CD8-positive, alpha-beta memory T cell (primary cell): ENCODE results near the gene PTPRM. TPM values are rescaled to one million over a fixed set of nuclear protein-coding genes. Genes with fewer than 3 reads are reported as not detected.

Experiments used
- CTCF ChIA-PET: fragments of 350-600 bp; sonication (Branson Sonifier 250); formaldehyde crosslinking; loops from one replicate; lab custom pipeline; 2021; ENCODE audit warnings: antibody characterized with exemption; lab: Charles Lee
- POLR2A ChIA-PET: fragments of 350-600 bp; sonication (Branson Sonifier 250); formaldehyde crosslinking; loops from one replicate; lab custom pipeline; 2021; ENCODE audit warnings: antibody characterized with exemption; lab: Charles Lee
- DNase-seq, 5 donors: peaks; one replicate each; pipeline versions ENCODE4 v3.0.0 to v3.0.0-alpha.2; 2020 to 2022; ENCODE audit warnings: mixed read lengths in 1 of 5
- H3K27ac ChIP-seq: one replicate; pipeline ENCODE4 v1.7.0; 2013; ENCODE audit warnings: low read depth, mild to moderate bottlenecking, low read length, moderate library complexity
- H3K27me3 ChIP-seq: 2 replicates; pipeline ENCODE4 v1.7.0; 2013; ENCODE audit warnings: low read length, mild to moderate bottlenecking; ENCODE audit not compliant: insufficient read depth, poor library complexity, severe bottlenecking
- H3K36me3 ChIP-seq: 2 replicates; pipeline ENCODE4 v1.7.0; 2013; ENCODE audit warnings: mild to moderate bottlenecking, low read length, moderate library complexity; ENCODE audit not compliant: insufficient read depth
- H3K4me1 ChIP-seq: 2 replicates; pipeline ENCODE4 v1.7.0; 2013; ENCODE audit warnings: mild to moderate bottlenecking, low read length, moderate library complexity; ENCODE audit not compliant: insufficient read depth
- H3K4me3 ChIP-seq: 2 replicates; pipeline ENCODE4 v1.7.0; 2013; ENCODE audit warnings: mild to moderate bottlenecking, low read length
- H3K9me3 ChIP-seq: 2 replicates; pipeline ENCODE4 v1.7.0; 2013; ENCODE audit warnings: mild to moderate bottlenecking, low read length
- H3K27ac Mint-ChIP-seq, 8 donors: one replicate each; pipeline ENCODE4 v1.8.0; 2020 to 2021; ENCODE audit warnings: mixed read lengths in 8 of 8, mild to moderate bottlenecking in 6 of 8, inconsistent platforms in 3 of 8, moderate library complexity in 3 of 8
- H3K27me3 Mint-ChIP-seq, 2 donors: one replicate each; pipeline ENCODE4 v1.8.0; 2020 to 2021; ENCODE audit warnings: mixed read lengths in 2 of 2, mild to moderate bottlenecking in 1 of 2, moderate library complexity in 1 of 2
- H3K36me3 Mint-ChIP-seq, 3 donors: one replicate each; pipeline ENCODE4 v1.8.0; 2020 to 2021; ENCODE audit warnings: mixed read lengths in 3 of 3, inconsistent platforms in 1 of 3, mild to moderate bottlenecking in 1 of 3
- H3K4me1 Mint-ChIP-seq, 3 donors: one replicate each; pipeline ENCODE4 v1.8.0; 2020 to 2021; ENCODE audit warnings: mixed read lengths in 3 of 3, inconsistent platforms in 1 of 3, mild to moderate bottlenecking in 1 of 3
- H3K4me3 Mint-ChIP-seq, 7 donors: one replicate each; pipeline ENCODE4 v1.8.0; 2020 to 2021; ENCODE audit warnings: mixed read lengths in 7 of 7, mild to moderate bottlenecking in 6 of 7, moderate library complexity in 4 of 7, inconsistent platforms in 2 of 7
- H3K9me3 Mint-ChIP-seq, 5 donors: one replicate each; pipeline ENCODE4 v1.8.0; 2020 to 2022; ENCODE audit warnings: mixed read lengths in 5 of 5, mild to moderate bottlenecking in 3 of 5, moderate library complexity in 2 of 5, inconsistent platforms in 1 of 5
- polyA plus RNA-seq: library from polyadenylated mRNA; unstranded; fragments of 300-500 nt; fragmentation: Illumina TruSeq; gene quantifications from one replicate; pipeline ENCODE4 v1.2.3, GENCODE V29; 2021
- total RNA-seq, 2 experiments: library from RNA; stranded (reverse); gene quantifications; one replicate each; pipeline ENCODE4 v1.2.3, GENCODE V29; 2021

Gene PTPRM
- total and polyA plus RNA-seq, 3 experiments from 2014 or later = 3.9 to 7.4 (median 5.3) TPM

- Mint-ChIP-seq H3K27me3 (no peaks in the 10 kb centered on the region), H3K9me3 (no peaks in the 10 kb centered on the region), H3K4me1 (no peaks in the 10 kb centered on the region), H3K27ac (no peak overlapping the region), H3K4me3 (no peak overlapping the region), H3K36me3 (no peaks in the 10 kb centered on the region)
- no peak overlapping the region for H3K4me3 ChIP-seq
- no peaks in the 10 kb centered on the region for H3K27me3 ChIP-seq
- no peak for DNase-seq
- POLR2A ChIA-PET = no interaction called here
- no peak overlapping the region for H3K27ac ChIP-seq
- CTCF ChIA-PET = no interaction called here
- no peaks in the 10 kb centered on the region for H3K9me3 ChIP-seq
- no peaks in the 10 kb centered on the region for H3K36me3 ChIP-seq
- no peaks in the 10 kb centered on the region for H3K4me1 ChIP-seq
Measured at GRCh38 chr18:8359481-8359880, 792.4 kb downstream of the PTPRM start.

DNA sequence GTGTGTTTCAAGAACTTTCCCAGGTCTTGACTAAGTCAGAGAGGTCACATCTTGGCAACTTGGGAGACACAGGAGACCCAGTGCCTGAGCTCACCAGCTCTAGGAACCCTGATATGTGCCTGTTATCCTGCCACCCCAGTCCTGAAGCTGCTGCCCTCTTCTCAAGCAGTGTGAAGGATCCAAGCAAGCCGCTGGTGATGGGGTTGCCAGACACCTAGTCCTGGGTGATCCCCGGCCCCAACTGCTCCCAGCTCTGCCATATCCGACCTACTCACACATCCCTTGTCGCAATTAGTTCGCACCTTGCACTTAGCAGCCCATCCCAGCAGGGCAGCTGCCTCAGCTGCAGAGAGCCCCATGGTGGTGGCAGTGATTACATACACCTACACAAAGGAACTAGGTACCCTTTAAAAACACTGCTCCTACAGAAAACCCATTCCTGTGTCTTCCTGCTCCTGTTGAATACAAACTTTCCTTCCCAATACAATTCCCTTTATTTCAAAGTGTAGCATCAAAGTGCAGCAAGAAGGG is 794.9 kb downstream of the PTPRM start:
- no peak overlapping the region for H3K4me3 ChIP-seq
- no peak overlapping the region for H3K27ac ChIP-seq
- no peaks in the 10 kb centered on the region for H3K4me1 ChIP-seq
- no peaks in the 10 kb centered on the region for H3K36me3 ChIP-seq
- DNase-seq = no peak
- Mint-ChIP-seq H3K4me1 (peaks cover 0 to 2% (median 0%) of the 10 kb centered on the region in 3 donors), H3K9me3 (no peaks in the 10 kb centered on the region), H3K27me3 (peaks cover 10% of the 10 kb centered on the region in 2 donors), H3K4me3 (no peak overlapping the region), H3K36me3 (no peaks in the 10 kb centered on the region), H3K27ac (no peak overlapping the region)
- H3K9me3 ChIP-seq = no peaks in the 10 kb centered on the region
- POLR2A ChIA-PET = no interaction called here
- CTCF ChIA-PET = no interaction called here
- H3K27me3 ChIP-seq = no peaks in the 10 kb centered on the region

GRCh38 chr18:8362863-8363262 is 795.7 kb downstream of the PTPRM start:
- Histone ChIP-seq H3K9me3 (no peaks in the 10 kb centered on the region), H3K4me1 (no peaks in the 10 kb centered on the region), H3K27me3 (no peaks in the 10 kb centered on the region), H3K36me3 (no peaks in the 10 kb centered on the region), H3K27ac (no peak overlapping the region), H3K4me3 (no peak overlapping the region)
- Mint-ChIP-seq H3K4me3 (no peak overlapping the region), H3K27me3 (peaks cover 13% of the 10 kb centered on the region in 2 donors), H3K36me3 (no peaks in the 10 kb centered on the region), H3K4me1 (peaks cover 0 to 4% (median 0%) of the 10 kb centered on the region in 3 donors), H3K27ac (no peak overlapping the region), H3K9me3 (no peaks in the 10 kb centered on the region)
- POLR2A ChIA-PET = no interaction called here
- no peak for DNase-seq
- CTCF ChIA-PET = interaction anchor here (1.5 kb wide), 1 partner anchor 13 kb away, joined by 6 read pairs; no protein-coding TSS in a partner anchor

DNA sequence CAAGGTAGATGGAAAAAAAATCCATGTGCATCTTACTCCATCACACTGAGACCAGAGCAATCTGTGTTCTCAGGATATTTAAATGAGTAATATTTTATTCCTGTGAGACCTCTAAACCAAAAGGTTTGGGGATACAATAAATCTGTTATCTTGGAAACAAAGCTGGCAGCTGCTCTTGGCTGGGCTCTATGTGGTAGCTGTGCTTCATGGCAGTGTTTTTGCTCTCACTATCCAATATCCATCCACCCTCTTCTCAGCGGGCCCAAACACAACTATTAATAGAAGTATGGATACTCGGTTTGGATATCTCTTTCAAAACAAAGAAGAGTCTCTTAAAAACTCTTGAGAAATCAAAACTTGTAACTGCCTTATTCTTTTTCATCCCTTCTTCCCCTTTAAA is 797.3 kb downstream of the PTPRM start:
- Histone ChIP-seq H3K4me1 (no peaks in the 10 kb centered on the region), H3K4me3 (no peak overlapping the region), H3K9me3 (no peaks in the 10 kb centered on the region), H3K36me3 (no peaks in the 10 kb centered on the region), H3K27ac (no peak overlapping the region), H3K27me3 (no peaks in the 10 kb centered on the region)
- Mint-ChIP-seq H3K4me1 (peaks cover 0 to 4% (median 0%) of the 10 kb centered on the region in 3 donors), H3K27ac (no peak overlapping the region), H3K4me3 (no peak overlapping the region), H3K27me3 (peaks cover 18 to 19% of the 10 kb centered on the region in 2 donors), H3K36me3 (no peaks in the 10 kb centered on the region), H3K9me3 (no peaks in the 10 kb centered on the region)
- CTCF ChIA-PET = interaction anchor here (1.5 kb wide), 1 partner anchor 15 kb away, joined by 6 read pairs; no protein-coding TSS in a partner anchor
- POLR2A ChIA-PET = no interaction called here
- DNase-seq = no peak

DNA sequence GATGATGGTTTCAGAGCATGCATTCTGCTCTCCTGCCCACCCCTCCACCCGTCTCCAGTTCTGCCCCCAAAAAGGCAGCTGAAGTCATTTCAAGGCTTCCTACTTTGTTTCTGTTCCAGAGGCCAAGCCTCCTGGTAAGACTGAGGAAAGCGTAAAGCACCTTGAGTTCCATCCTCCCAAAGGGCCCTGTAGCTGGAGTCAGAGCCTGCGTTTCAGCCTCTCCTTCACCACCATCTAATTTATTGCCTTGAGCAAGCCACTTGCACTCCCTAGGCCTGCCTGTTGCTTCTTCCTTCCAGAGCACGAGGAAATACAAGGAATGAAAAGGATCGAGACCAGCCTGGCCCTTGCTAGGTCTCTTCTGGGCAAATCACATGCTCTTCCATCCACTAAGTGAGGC is 797.9 kb downstream of the PTPRM start:
- no peaks in the 10 kb centered on the region for H3K9me3 ChIP-seq
- ChIA-PET CTCF (no interaction called here), POLR2A (no interaction called here)
- Mint-ChIP-seq H3K36me3 (no peaks in the 10 kb centered on the region), H3K9me3 (no peaks in the 10 kb centered on the region), H3K27me3 (peaks cover 18 to 19% of the 10 kb centered on the region in 2 donors), H3K27ac (no peak overlapping the region), H3K4me3 (no peak overlapping the region), H3K4me1 (peaks cover 0 to 4% (median 0%) of the 10 kb centered on the region in 3 donors)
- no peak for DNase-seq
- no peaks in the 10 kb centered on the region for H3K36me3 ChIP-seq
- H3K27ac ChIP-seq = no peak overlapping the region
- no peaks in the 10 kb centered on the region for H3K27me3 ChIP-seq
- no peak overlapping the region for H3K4me3 ChIP-seq
- no peaks in the 10 kb centered on the region for H3K4me1 ChIP-seq

- Histone ChIP-seq H3K36me3 (no peaks in the 10 kb centered on the region), H3K27me3 (no peaks in the 10 kb centered on the region), H3K9me3 (no peaks in the 10 kb centered on the region), H3K4me3 (no peak overlapping the region), H3K27ac (no peak overlapping the region), H3K4me1 (no peaks in the 10 kb centered on the region)
- Mint-ChIP-seq H3K27me3 (peaks cover 18 to 19% of the 10 kb centered on the region in 2 donors), H3K4me3 (no peak overlapping the region), H3K4me1 (peaks cover 0 to 4% (median 0%) of the 10 kb centered on the region in 3 donors), H3K36me3 (no peaks in the 10 kb centered on the region), H3K9me3 (no peaks in the 10 kb centered on the region), H3K27ac (no peak overlapping the region)
- POLR2A ChIA-PET = no interaction called here
- no peak for DNase-seq
- CTCF ChIA-PET = no interaction called here
Measured at GRCh38 chr18:8365528-8365927, 798.4 kb downstream of the PTPRM start.

GRCh38 chr18:8366070-8366469 is 799.0 kb downstream of the PTPRM start:
- Mint-ChIP-seq H3K36me3 (no peaks in the 10 kb centered on the region), H3K27me3 (peaks cover 18 to 19% of the 10 kb centered on the region in 2 donors), H3K9me3 (no peaks in the 10 kb centered on the region), H3K4me3 (no peak overlapping the region), H3K4me1 (peaks cover 0 to 4% (median 0%) of the 10 kb centered on the region in 3 donors), H3K27ac (no peak overlapping the region)
- Histone ChIP-seq H3K27me3 (no peaks in the 10 kb centered on the region), H3K4me3 (no peak overlapping the region), H3K36me3 (no peaks in the 10 kb centered on the region), H3K27ac (no peak overlapping the region), H3K4me1 (no peaks in the 10 kb centered on the region), H3K9me3 (no peaks in the 10 kb centered on the region)
- ChIA-PET POLR2A (no interaction called here), CTCF (no interaction called here)
- no peak for DNase-seq

DNA sequence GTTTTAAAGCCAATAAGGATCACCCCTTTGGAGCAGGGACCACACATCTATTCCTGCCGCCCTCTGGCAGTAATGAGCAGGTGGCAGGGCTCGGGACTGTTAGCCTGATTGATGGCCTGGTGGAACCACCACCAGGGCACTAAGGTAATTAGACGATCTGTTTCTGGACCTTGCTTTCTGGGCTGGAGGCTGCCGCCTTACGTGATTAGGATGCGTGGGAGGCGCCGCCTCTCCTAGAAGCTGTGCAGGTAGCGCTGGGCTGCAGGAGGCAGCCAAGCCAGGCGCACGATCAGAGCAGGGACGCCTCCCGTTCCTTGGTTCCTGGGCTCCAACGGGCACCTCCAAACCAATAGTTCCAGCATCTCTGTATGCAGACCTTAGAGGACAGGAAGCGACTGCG is 799.5 kb downstream of the PTPRM start:
- no peaks in the 10 kb centered on the region for H3K9me3 ChIP-seq
- no peak overlapping the region for H3K27ac ChIP-seq
- DNase-seq = no peak
- Mint-ChIP-seq H3K27me3 (peaks cover 18 to 19% of the 10 kb centered on the region in 2 donors), H3K36me3 (no peaks in the 10 kb centered on the region), H3K27ac (no peak overlapping the region), H3K4me3 (peak overlapping the region in 3 of 7 donors; percentile 46 to 83 (median 66)), H3K9me3 (no peaks in the 10 kb centered on the region), H3K4me1 (peaks cover 0 to 4% (median 0%) of the 10 kb centered on the region in 3 donors)
- no peaks in the 10 kb centered on the region for H3K36me3 ChIP-seq
- no peak overlapping the region for H3K4me3 ChIP-seq
- no peaks in the 10 kb centered on the region for H3K4me1 ChIP-seq
- ChIA-PET POLR2A (no interaction called here), CTCF (no interaction called here)
- H3K27me3 ChIP-seq = no peaks in the 10 kb centered on the region
